Testis (tissue), 2 donors: ENCODE data around the gene CHD5.

Source experiments
- POLR2A ChIP-seq: fragments of 450-650 bp; IDR thresholded peaks from one replicate; pipeline ENCODE4 v1.6.1; 2017; ENCODE audit warnings: antibody characterized with exemption, mild to moderate bottlenecking, moderate library complexity
- TF ChIP-seq, protein P1 (sequence below), 3 experiments: fragments of 450-650 bp in 2 of 3; fragments of 200-600 bp in 1 of 3; sonication (generic) in 1 of 3; IDR thresholded peaks; one replicate each; pipeline ENCODE4 v1.5.1; 2016 to 2019; ENCODE audit warnings: antibody characterized with exemption in 3 of 3, mild to moderate bottlenecking in 2 of 3, moderate library complexity in 1 of 3

DNA sequence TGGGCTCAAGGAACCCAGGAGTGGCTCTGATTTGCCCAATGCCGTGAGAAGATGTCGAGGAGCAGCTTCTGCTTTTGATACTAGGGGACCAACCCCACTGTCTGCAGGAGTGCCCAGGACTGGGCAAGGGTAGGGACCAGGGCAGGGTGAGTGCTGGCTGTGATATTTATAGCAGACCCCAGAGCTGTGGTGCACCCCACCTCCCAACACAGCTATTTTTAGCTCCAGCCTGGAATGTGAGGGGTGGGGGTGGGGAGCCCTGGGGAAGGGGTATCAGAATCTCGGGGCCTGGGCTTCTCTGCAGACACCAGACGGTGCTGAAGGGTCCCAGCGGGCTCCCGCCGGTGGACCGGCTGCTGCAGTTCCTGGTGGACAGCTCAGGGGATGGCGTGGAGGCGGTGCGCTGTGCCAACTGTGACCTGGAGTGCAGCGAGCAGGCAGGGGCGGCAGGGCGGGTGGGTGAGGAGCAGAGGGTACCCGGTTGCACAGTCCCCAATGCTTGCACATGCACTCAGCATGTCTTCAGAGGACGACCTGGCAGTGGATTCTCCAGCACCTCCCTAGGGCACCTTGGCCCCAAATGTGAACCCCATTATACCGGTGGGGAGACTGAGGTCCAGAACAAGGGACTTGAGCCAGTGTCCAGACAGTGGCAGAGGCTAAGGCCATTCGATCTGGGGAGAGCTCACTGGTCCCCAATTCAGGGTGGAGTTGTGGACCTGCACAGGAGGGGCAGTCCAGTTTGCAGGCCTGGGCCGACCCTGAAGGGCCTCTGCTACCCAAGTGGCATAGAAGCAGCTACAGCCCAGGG is 27.2 kb upstream of the CHD5 start:
- TF ChIP-seq, protein P1, sequence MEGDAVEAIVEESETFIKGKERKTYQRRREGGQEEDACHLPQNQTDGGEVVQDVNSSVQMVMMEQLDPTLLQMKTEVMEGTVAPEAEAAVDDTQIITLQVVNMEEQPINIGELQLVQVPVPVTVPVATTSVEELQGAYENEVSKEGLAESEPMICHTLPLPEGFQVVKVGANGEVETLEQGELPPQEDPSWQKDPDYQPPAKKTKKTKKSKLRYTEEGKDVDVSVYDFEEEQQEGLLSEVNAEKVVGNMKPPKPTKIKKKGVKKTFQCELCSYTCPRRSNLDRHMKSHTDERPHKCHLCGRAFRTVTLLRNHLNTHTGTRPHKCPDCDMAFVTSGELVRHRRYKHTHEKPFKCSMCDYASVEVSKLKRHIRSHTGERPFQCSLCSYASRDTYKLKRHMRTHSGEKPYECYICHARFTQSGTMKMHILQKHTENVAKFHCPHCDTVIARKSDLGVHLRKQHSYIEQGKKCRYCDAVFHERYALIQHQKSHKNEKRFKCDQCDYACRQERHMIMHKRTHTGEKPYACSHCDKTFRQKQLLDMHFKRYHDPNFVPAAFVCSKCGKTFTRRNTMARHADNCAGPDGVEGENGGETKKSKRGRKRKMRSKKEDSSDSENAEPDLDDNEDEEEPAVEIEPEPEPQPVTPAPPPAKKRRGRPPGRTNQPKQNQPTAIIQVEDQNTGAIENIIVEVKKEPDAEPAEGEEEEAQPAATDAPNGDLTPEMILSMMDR (IDR thresholded peaks at IDR 0.05): no peak
- TF ChIP-seq POLR2A: no peak
